Measurements from ENCODE around the gene ELAPOR2.
"Not testable (repeated sequence)": the region's sequence is repeated elsewhere in the genome, so short reads cannot be mapped to it uniquely, and the experiment has no call there.

Gene ELAPOR2

DNA sequence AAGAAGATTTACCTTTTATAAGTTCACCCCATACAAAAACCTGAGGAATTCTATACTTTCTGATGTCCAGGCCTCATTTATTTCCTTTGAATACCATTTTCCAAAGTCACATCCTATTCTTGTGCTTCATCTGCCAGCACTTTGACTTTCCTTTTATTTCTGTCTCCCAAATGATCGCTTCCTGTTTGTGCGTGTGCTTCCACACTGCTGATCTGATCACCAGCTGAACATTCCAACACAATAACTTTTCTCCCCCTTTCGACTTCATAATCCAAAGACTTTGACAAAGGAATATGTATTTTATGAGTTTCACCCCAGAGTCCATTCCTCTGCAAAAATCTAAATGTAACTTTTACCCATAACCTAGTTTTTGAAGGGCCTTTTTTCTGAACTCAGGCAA lies 3.1 kb downstream of the ELAPOR2 start:
- no peak for DNase-seq (ENCODE audit: low read depth in 1 of 2, low spot score in 1 of 2)
- Histone ChIP-seq H3K27me3 (ENCODE audit: insufficient read depth, poor library complexity, severe bottlenecking) (peaks cover 11% of the 10 kb centered on the region), H3K27ac (replicated peaks) (no peak overlapping the region), H3K4me3 (replicated peaks; ENCODE audit: insufficient read depth, low read length) (no peak overlapping the region)
- TF ChIP-seq REST (IDR thresholded peaks at IDR 0.05; ENCODE audit: insufficient replicate concordance, low read depth) (no peak), POLR2AphosphoS5 (IDR thresholded peaks at IDR 0.05; ENCODE audit: low read depth) (no peak), GABPA (IDR thresholded peaks at IDR 0.05; ENCODE audit: low read depth) (no peak), CTCF (IDR thresholded peaks at IDR 0.05; ENCODE audit: insufficient read depth, low read length) (no peak), SPI1 (IDR thresholded peaks at IDR 0.05; ENCODE audit: borderline replicate concordance, low read depth) (no peak)

DNA sequence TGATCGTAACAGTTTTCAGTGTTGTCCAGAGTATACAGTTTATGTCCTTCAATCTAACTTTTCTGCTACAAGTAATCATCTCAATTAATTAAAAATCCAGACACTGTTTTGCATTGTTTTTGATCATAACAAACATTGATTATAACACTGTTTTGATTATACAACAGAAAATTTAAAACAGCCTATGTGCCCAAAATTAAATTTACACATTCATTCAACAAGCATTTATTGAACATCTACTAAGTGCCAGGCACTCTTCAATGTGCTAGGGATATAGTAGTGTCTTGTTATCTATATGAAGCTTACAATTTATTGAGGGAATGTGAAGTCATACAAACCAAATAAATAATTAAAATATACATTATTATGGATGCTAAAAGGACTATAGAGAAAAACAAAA lies 10.6 kb downstream of the ELAPOR2 start:
- no peak overlapping the region for H3K4me3 ChIP-seq (replicated peaks; ENCODE audit: insufficient read depth, low read length)
- TF ChIP-seq CTCF (IDR thresholded peaks at IDR 0.05; ENCODE audit: insufficient read depth, low read length) = no peak
- no peak for TF ChIP-seq SPI1 (IDR thresholded peaks at IDR 0.05; ENCODE audit: borderline replicate concordance, low read depth)
- TF ChIP-seq POLR2AphosphoS5 (IDR thresholded peaks at IDR 0.05; ENCODE audit: low read depth) = no peak
- no peak for TF ChIP-seq GABPA (IDR thresholded peaks at IDR 0.05; ENCODE audit: low read depth)
- no peak for TF ChIP-seq REST (IDR thresholded peaks at IDR 0.05; ENCODE audit: insufficient replicate concordance, low read depth)
- no peak for DNase-seq (ENCODE audit: low read depth in 1 of 2, low spot score in 1 of 2)
- H3K27ac ChIP-seq (replicated peaks) = no peak overlapping the region
- H3K27me3 ChIP-seq (ENCODE audit: insufficient read depth, poor library complexity, severe bottlenecking) = no peaks in the 10 kb centered on the region

- no peaks in the 10 kb centered on the region for H3K27me3 ChIP-seq (ENCODE audit: insufficient read depth, poor library complexity, severe bottlenecking)
- TF ChIP-seq REST (IDR thresholded peaks at IDR 0.05; ENCODE audit: insufficient replicate concordance, low read depth) (no peak), CTCF (IDR thresholded peaks at IDR 0.05; ENCODE audit: insufficient read depth, low read length) (no peak), POLR2AphosphoS5 (IDR thresholded peaks at IDR 0.05; ENCODE audit: low read depth) (no peak), GABPA (IDR thresholded peaks at IDR 0.05; ENCODE audit: low read depth) (no peak), SPI1 (IDR thresholded peaks at IDR 0.05; ENCODE audit: borderline replicate concordance, low read depth) (no peak)
- H3K4me3 ChIP-seq (replicated peaks; ENCODE audit: insufficient read depth, low read length) = no peak overlapping the region
Measured at GRCh38 chr7:87046456-87046855, 13.0 kb downstream of the ELAPOR2 start.

DNA sequence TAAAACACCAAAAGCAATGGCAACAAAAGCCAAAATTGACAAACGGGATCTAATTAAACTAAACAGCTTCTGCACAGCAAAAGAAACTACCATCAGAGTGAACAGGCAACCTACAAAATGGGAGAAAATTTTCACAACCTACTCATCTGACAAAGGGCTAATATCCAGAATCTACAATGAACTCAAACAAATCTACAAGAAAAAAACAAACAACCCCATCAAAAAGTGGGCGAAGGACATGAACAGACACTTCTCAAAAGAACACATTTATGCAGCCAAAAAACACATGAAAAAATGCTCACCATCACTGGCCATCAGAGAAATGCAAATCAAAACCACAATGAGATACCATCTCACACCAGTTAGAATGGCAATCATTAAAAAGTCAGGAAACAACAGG lies 14.7 kb downstream of the ELAPOR2 start:
- not testable (repeated sequence) for H3K4me3 ChIP-seq (replicated peaks; ENCODE audit: insufficient read depth, low read length); H3K27me3 ChIP-seq (ENCODE audit: insufficient read depth, poor library complexity, severe bottlenecking); DNase-seq (ENCODE audit: low read depth in 1 of 2, low spot score in 1 of 2); H3K27ac ChIP-seq (replicated peaks)

More at GRCh38 chr7:87046456-87046855, 13.0 kb downstream of the ELAPOR2 start:
- no peak overlapping the region for H3K27ac ChIP-seq (replicated peaks)
- DNase-seq (ENCODE audit: low read depth in 1 of 2, low spot score in 1 of 2) = no peak

GRCh38 chr7:87041586-87041985 lies 17.9 kb downstream of the ELAPOR2 start:
- DNase-seq (ENCODE audit: low read depth in 1 of 2, low spot score in 1 of 2); H3K27me3 ChIP-seq (ENCODE audit: insufficient read depth, poor library complexity, severe bottlenecking); H3K4me3 ChIP-seq (replicated peaks; ENCODE audit: insufficient read depth, low read length); H3K27ac ChIP-seq (replicated peaks): not testable (repeated sequence)

- H3K27me3 ChIP-seq (ENCODE audit: insufficient read depth, poor library complexity, severe bottlenecking); DNase-seq (ENCODE audit: low read depth in 1 of 2, low spot score in 1 of 2); H3K4me3 ChIP-seq (replicated peaks; ENCODE audit: insufficient read depth, low read length); H3K27ac ChIP-seq (replicated peaks): not testable (repeated sequence)
Measured at GRCh38 chr7:87039691-87040299, 19.7 kb downstream of the ELAPOR2 start.
